Memory B cell (primary cell): ENCODE measurements around the gene LPXN.

Experiments
- ATAC-seq: fragments of 150-1000 bp; cut with Tn5 transposase; 2 replicates; pipeline ENCODE4 v1.10.0; 2021; ENCODE audit warnings: low read depth, mild to moderate bottlenecking, moderate library complexity
- DNase-seq, 2 donors: peaks; one replicate each; pipeline ENCODE4 v3.0.0; 2022; ENCODE audit warnings: low spot score in 2 of 2
- H3K27ac Mint-ChIP-seq: one replicate; pipeline ENCODE4 v1.8.0; 2022; ENCODE audit warnings: mild to moderate bottlenecking, moderate library complexity, mixed read lengths
- H3K27me3 Mint-ChIP-seq: one replicate; pipeline ENCODE4 v1.8.0; 2022; ENCODE audit warnings: mixed read lengths
- H3K36me3 Mint-ChIP-seq: one replicate; pipeline ENCODE4 v1.8.0; 2022; ENCODE audit warnings: mild to moderate bottlenecking, mixed read lengths
- H3K4me1 Mint-ChIP-seq: one replicate; pipeline ENCODE4 v1.8.0; 2022; ENCODE audit warnings: mixed read lengths
- H3K4me3 Mint-ChIP-seq: one replicate; pipeline ENCODE4 v1.8.0; 2022; ENCODE audit warnings: mild to moderate bottlenecking, moderate library complexity, mixed read lengths
- H3K9me3 Mint-ChIP-seq: one replicate; pipeline ENCODE4 v1.8.0; 2022; ENCODE audit warnings: mixed read lengths

The LPXN gene

DNA sequence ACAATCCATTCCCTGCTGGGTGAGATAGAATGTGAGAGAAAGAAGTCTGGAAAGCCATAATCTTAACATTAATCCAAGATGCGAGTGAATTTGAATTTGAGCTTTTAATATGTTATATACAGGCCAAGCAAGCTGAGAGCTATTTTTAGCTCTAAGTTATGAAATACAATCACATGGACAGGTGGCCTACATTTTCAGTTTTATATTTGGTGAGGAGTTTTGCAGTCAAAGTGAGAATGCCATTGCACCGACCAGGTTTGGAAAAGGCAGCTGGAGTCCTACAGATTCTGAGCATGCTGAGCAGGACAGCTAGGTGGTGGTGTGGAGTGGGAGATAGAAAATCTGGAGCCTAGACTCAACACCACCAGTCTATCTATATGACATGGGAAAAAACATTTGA is 79.8 kb downstream of the LPXN start:
- H3K9me3 Mint-ChIP-seq: no peaks in the 10 kb centered on the region
- H3K27ac Mint-ChIP-seq: no peak overlapping the region
- H3K27me3 Mint-ChIP-seq: no peaks in the 10 kb centered on the region
- no peak overlapping the region for H3K4me3 Mint-ChIP-seq
- ATAC-seq (no peak), DNase-seq (no peak)
- H3K4me1 Mint-ChIP-seq: no peaks in the 10 kb centered on the region
- H3K36me3 Mint-ChIP-seq: no peaks in the 10 kb centered on the region

DNA sequence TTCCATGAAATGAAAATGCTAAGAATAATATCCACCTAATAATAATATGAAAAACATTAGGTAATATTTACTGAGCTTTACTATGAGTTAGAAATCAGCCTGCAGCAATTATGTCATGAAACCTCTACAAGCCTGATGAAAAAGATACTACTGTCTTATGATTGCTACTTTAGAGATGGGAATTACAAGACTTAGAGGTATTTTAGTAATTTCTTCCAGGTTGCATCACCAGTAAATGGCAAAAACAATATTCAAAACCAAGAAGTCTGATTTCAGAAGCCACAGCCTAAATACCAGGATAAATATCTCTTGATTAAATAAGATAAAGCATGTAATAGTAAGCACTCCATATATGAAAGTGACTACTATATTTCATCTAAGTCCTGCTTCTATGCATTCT is 81.6 kb downstream of the LPXN start:
- DNase-seq (no peak), ATAC-seq (no peak)
- no peaks in the 10 kb centered on the region for H3K9me3 Mint-ChIP-seq
- no peaks in the 10 kb centered on the region for H3K36me3 Mint-ChIP-seq
- no peaks in the 10 kb centered on the region for H3K4me1 Mint-ChIP-seq
- H3K4me3 Mint-ChIP-seq: no peak overlapping the region
- no peaks in the 10 kb centered on the region for H3K27me3 Mint-ChIP-seq
- no peak overlapping the region for H3K27ac Mint-ChIP-seq

DNA sequence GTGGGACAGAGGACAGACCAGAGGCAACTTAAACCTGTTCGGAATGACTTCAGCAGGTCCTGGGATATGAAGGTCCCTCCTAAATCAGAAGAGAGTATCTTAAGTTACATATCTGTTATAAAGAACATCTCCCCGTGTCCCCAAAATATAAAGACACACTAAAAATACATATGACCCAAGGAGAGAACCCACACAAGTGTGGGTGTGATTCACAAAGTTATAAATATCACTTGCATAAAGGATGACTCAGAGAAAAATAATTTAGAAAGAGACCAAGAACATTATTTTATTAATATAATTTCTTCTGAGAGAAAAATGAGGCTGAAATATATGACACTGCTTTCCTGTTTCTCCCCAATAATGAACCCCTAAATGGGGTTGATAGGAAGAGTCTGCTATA is 82.0 kb downstream of the LPXN start:
- Mint-ChIP-seq H3K9me3 (no peaks in the 10 kb centered on the region), H3K27ac (no peak overlapping the region), H3K36me3 (no peaks in the 10 kb centered on the region), H3K4me1 (no peaks in the 10 kb centered on the region), H3K27me3 (no peaks in the 10 kb centered on the region), H3K4me3 (no peak overlapping the region)
- ATAC-seq (no peak), DNase-seq (no peak)

DNA sequence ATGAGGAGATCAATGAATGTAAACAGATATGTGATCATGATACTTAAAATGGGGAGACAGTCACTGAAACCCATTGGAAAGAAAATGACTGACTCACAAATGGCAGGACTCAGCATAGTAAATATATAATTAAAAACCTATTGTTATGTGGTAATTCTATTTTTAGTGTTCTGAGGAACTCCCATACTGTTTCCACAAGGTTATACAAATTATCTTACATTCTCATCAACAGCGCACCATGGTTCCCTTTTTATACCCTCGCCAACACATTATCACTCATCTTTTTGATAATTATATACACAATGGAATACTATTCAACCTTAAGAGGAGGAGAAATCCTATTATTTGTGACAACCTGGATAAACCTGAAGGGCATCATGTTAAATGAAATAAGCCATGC is 84.8 kb downstream of the LPXN start:
- no peaks in the 10 kb centered on the region for H3K9me3 Mint-ChIP-seq
- no peak for DNase-seq
- ATAC-seq: no peak
- H3K27ac Mint-ChIP-seq: no peak overlapping the region
- no peaks in the 10 kb centered on the region for H3K36me3 Mint-ChIP-seq
- H3K27me3 Mint-ChIP-seq: no peaks in the 10 kb centered on the region
- H3K4me1 Mint-ChIP-seq: no peaks in the 10 kb centered on the region
- no peak overlapping the region for H3K4me3 Mint-ChIP-seq

DNA sequence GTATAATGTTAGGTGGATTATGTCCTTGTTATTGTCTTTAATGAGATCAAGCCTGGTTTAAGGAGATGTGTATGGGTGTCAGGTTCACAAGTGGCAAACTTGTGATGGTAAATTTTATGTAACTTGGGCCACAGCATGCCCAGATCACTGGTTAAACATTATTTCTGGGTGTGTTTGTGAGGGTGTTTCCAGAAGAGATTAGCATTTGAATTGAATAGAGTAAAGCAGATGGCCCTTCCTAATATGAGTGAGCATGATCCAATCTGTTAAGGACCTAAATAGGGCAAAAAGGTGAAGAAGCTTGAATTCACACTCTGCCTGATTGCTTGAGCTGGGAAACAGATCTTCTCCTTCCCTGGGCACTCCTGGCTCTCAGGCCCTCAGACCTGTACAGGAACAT is 88.5 kb downstream of the LPXN start:
- Mint-ChIP-seq H3K9me3 (no peaks in the 10 kb centered on the region), H3K27me3 (no peaks in the 10 kb centered on the region), H3K4me3 (no peak overlapping the region), H3K36me3 (no peaks in the 10 kb centered on the region), H3K4me1 (no peaks in the 10 kb centered on the region), H3K27ac (no peak overlapping the region)
- ATAC-seq: no peak
- no peak for DNase-seq

DNA sequence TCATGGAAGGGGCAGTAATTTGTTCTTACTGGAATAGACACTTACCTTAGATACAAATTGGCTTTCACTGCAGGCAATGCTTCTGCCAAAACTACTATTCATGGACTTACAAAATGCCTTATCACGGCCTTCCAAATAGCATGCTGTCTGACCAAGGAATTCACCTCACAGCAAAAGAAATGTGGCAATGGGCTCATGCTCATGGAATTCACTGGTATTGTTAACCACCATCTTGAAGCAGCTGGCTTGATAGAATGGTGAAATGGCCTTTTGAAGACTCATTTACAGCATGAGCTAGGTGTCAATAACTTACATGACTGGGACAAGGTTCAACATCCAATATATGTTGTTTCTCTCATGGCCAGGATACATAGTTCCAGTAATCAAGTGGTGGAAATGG is 89.7 kb downstream of the LPXN start:
- DNase-seq (no peak), ATAC-seq (no peak)
- no peaks in the 10 kb centered on the region for H3K36me3 Mint-ChIP-seq
- no peaks in the 10 kb centered on the region for H3K4me1 Mint-ChIP-seq
- H3K4me3 Mint-ChIP-seq: no peak overlapping the region
- no peak overlapping the region for H3K27ac Mint-ChIP-seq
- H3K27me3 Mint-ChIP-seq: no peaks in the 10 kb centered on the region
- no peaks in the 10 kb centered on the region for H3K9me3 Mint-ChIP-seq
